ENCODE results near the gene PTPN2. TPM values are rescaled to one million over a fixed set of nuclear protein-coding genes. Genes with fewer than 3 reads are reported as not detected.

Gene PTPN2
- total RNA-seq, 2 donors from 2014 or later, result 22.7 to 34.2 TPM

DNA sequence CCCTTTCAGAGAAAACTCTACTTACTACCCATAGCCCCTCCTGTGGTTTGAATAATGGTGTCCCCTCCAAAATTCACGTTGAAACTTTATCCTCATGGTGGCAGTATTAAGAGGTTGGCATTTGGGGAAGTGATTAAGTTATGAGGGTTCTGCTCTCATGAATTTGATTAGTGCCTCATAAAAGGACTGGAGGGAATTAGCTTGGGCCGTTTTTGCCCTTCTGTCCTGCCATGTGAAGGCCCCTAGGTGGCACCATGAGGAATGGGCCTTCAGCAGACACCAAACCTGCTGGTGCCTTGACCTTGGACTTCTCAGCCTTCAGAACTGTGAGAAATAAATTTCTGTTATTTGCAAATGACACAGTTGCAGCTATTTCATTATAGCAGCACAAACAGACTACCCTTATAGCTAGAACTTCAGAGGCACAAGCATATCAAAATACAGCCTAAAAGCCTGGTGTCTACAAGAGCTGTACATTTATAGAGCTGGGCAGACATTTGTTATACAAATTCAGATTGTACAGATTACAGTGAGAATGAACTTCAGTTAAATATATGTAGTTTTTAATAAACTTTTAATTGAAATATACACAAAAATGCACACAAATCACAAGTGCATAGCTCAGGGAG, 2.6 kb upstream of the PTPN2 start:
- ATAC-seq (no peak), DNase-seq (peak in 3 of 4 donors; percentile 23 to 41 (median 28))
- H3K4me1 ChIP-seq, result peaks cover 28% of the 10 kb centered on the region
- no peaks in the 10 kb centered on the region for H3K36me3 ChIP-seq (replicated peaks in 1 of 2; ENCODE audit: insufficient read depth in 1 of 2, low read depth in 2 of 2)
- no peak overlapping the region for H3K27ac ChIP-seq
- intact Hi-C loops (cut with DNase I), result loop anchor here (5.0 kb wide), 1 partner anchor 51 kb away; no protein-coding TSS in a partner anchor
- no peak overlapping the region for H3K4me3 ChIP-seq
- H3K9me3 ChIP-seq, result no peaks in the 10 kb centered on the region
- WGBS, 2 donors, result 13 to 14% methylated on average over 2 of the region's 2 CpGs
- TF ChIP-seq, protein P1, sequence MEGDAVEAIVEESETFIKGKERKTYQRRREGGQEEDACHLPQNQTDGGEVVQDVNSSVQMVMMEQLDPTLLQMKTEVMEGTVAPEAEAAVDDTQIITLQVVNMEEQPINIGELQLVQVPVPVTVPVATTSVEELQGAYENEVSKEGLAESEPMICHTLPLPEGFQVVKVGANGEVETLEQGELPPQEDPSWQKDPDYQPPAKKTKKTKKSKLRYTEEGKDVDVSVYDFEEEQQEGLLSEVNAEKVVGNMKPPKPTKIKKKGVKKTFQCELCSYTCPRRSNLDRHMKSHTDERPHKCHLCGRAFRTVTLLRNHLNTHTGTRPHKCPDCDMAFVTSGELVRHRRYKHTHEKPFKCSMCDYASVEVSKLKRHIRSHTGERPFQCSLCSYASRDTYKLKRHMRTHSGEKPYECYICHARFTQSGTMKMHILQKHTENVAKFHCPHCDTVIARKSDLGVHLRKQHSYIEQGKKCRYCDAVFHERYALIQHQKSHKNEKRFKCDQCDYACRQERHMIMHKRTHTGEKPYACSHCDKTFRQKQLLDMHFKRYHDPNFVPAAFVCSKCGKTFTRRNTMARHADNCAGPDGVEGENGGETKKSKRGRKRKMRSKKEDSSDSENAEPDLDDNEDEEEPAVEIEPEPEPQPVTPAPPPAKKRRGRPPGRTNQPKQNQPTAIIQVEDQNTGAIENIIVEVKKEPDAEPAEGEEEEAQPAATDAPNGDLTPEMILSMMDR (IDR thresholded peaks at IDR 0.05), result peak in 5 of 7 experiments; percentile 9 to 33 (median 24)
- no peak for TF ChIP-seq POLR2A (IDR thresholded peaks at IDR 0.05)
- H3K27me3 ChIP-seq, result no peaks in the 10 kb centered on the region

DNA sequence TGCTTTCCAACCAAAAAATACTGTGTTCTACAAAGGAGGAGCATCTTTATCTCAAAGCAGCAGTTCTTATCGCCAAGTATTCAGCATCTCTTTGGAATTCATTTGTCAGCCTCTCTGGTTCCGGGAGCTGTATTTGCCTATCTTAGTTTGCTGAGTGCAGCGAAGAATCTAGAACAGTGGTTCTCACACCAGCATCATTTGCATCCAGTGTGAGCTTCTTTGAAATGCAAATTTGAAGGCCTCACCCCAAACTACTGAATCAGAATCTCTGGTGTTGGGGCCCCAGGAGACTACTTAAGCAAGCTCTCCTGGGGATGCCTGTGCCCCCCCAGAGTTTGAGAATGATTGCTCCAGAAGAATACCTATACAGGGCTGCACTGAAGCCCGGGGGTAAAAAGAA, 1.5 kb upstream of the PTPN2 start:
- WGBS, 2 donors, result 58 to 69% methylated on average over 4 of the region's 4 CpGs
- intact Hi-C loops (cut with DNase I), result loop anchor here (5.0 kb wide), 1 partner anchor 52 kb away; no protein-coding TSS in a partner anchor
- ATAC-seq (no peak), DNase-seq (no peak)
- Histone ChIP-seq H3K4me3 (no peak overlapping the region), H3K27me3 (no peaks in the 10 kb centered on the region), H3K36me3 (replicated peaks in 1 of 2; ENCODE audit: insufficient read depth in 1 of 2, low read depth in 2 of 2) (no peaks in the 10 kb centered on the region), H3K9me3 (no peaks in the 10 kb centered on the region), H3K27ac (peak overlapping the region in 1 of 4 donors; percentile 99), H3K4me1 (peaks cover 37% of the 10 kb centered on the region)
- TF ChIP-seq POLR2A (IDR thresholded peaks at IDR 0.05), result no peak
- TF ChIP-seq, protein P1 (IDR thresholded peaks at IDR 0.05), result no peak

DNA sequence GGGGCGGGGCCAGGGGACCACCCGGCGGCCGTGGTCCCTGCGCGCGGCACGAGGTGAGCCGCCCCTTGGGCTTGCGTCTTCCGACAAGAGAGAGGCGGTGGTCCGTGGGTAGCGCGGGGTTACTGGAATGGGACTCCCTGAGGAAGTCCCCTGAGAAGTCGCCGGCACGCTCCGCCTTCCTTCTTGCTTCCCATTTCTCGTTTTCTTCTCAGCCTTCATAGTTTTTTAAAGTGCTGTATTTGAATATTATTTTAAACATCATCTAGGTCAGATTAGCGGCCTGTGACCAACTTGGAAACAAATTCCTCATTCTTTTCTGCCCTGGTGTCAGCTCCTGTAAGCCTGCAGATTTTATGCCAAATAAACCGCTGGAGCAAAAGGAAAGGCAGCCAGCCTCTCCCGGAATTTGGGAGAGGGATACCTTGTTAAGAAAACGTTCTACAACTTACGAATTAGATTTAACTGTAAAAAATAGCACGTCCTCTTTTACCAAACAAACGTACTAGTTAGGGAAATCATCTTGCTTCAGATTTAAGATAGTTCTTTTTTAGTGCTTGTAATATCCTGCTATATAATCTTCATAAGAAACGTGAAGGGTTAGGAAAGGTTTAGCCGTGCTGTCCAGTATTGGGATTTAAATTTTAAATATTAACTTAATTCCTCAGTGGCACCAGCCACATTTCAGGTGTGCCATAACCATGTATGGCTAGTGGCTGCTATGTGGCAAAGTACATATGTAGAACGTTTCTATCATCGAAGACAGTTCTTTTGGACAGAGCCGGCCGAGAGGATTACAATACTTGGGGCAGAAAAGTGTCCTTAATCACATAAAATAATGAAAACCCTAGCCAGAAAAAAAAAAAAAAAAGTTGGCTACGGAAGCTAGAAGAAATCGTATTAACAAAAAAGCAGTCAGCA, 628 bp upstream of the PTPN2 start:
- intact Hi-C loops (cut with DNase I), result loop anchor here (5.0 kb wide), 1 partner anchor 53 kb away; no protein-coding TSS in a partner anchor
- H3K4me1 ChIP-seq, result peaks cover 37% of the 10 kb centered on the region
- DNase-seq (no peak), ATAC-seq (no peak)
- H3K36me3 ChIP-seq (replicated peaks in 1 of 2; ENCODE audit: insufficient read depth in 1 of 2, low read depth in 2 of 2), result no peaks in the 10 kb centered on the region
- peak overlapping the region; percentile 93 to 100 (median 99) for H3K27ac ChIP-seq
- peak overlapping the region; percentile 27 to 34 for H3K4me3 ChIP-seq
- TF ChIP-seq POLR2A (IDR thresholded peaks at IDR 0.05), result no peak
- TF ChIP-seq, protein P1 (IDR thresholded peaks at IDR 0.05), result no peak
- H3K27me3 ChIP-seq, result no peaks in the 10 kb centered on the region
- H3K9me3 ChIP-seq, result no peaks in the 10 kb centered on the region
- 8 to 11% methylated on average over 25 to 35 of the region's 35 CpGs for WGBS, 2 donors

DNA sequence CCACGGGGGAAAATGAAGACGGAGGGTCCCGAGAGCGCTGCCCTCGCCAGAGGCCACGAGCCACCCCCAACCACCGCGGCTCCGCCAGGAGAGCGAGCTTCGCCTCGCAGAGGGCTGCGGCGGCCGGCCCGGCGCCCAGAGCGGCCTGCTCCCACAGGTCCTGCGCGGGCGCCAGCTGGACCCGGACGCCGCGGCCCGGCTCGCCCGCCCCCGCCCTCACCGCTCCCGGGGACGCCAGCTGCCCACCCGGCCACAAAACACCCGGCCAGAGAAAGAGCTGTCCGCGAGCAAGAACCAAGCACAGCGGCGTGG, 709 bp downstream of the PTPN2 start:
- intact Hi-C loops (cut with DNase I), result no loop called here
- H3K9me3 ChIP-seq, result no peaks in the 10 kb centered on the region
- DNase-seq, result no peak
- H3K27ac ChIP-seq, result peak overlapping the region; percentile 93 to 100 (median 99)
- 0% methylated on average over 6 to 19 of the region's 38 CpGs for WGBS, 2 donors
- peak overlapping the region; percentile 5 to 79 for H3K4me3 ChIP-seq
- no peaks in the 10 kb centered on the region for H3K36me3 ChIP-seq (replicated peaks in 1 of 2; ENCODE audit: insufficient read depth in 1 of 2, low read depth in 2 of 2)
- H3K27me3 ChIP-seq, result no peaks in the 10 kb centered on the region
- H3K4me1 ChIP-seq, result peaks cover 37% of the 10 kb centered on the region
- peak; percentile 48 for ATAC-seq
- TF ChIP-seq, protein P1 (IDR thresholded peaks at IDR 0.05), result no peak
- no peak for TF ChIP-seq POLR2A (IDR thresholded peaks at IDR 0.05)
